AG04450 (cell line): ENCODE results near the gene ACTL6B. TPM values are rescaled to one million over a fixed set of nuclear protein-coding genes. Genes with fewer than 3 reads are reported as not detected.

Source experiments
- CTCF ChIA-PET: fragments of 300-600, 350-600 bp; formaldehyde crosslinking; extraction: SDS; loops from one replicate; lab custom pipeline; 2022; ENCODE audit warnings: antibody characterized with exemption, inconsistent platforms; lab: Charles Lee
- POLR2A ChIA-PET: fragments of 350-600 bp; formaldehyde crosslinking; extraction: SDS; loops from one replicate; lab custom pipeline; 2021; ENCODE audit warnings: antibody characterized with exemption, inconsistent platforms; lab: Yijun Ruan, JAX
- DNase-seq: peaks from one replicate; pipeline ENCODE4 v3.0.0-alpha.2; 2011; ENCODE audit warnings: low read depth, low spot score
- H3K27ac ChIP-seq: one replicate; pipeline ENCODE4 v1.5.1; 2012; ENCODE audit warnings: low read depth, low read length, control low read depth
- H3K27me3 ChIP-seq: one replicate; pipeline ENCODE4 v1.6.0; 2012; ENCODE audit warnings: low read length; ENCODE audit not compliant: control insufficient read depth, insufficient read depth
- H3K4me3 ChIP-seq: 2 replicates; pipeline ENCODE4 v1.5.1; 2011; ENCODE audit warnings: mild to moderate bottlenecking, low read depth, low read length, control low read depth
- H3K9me3 ChIP-seq: 2 replicates; pipeline ENCODE4 v1.5.1; 2012; ENCODE audit warnings: low read length; ENCODE audit not compliant: control insufficient read depth, insufficient read depth
- polyA plus RNA-seq: library from polyadenylated mRNA; depleted of rRNA; stranded (reverse); fragments of >200 nt; gene quantifications from 2 replicates; pipeline ENCODE4 v1.2.3, GENCODE V29; 2011
- TF ChIP-seq, protein P1 (sequence below): IDR thresholded peaks from 2 replicates; pipeline ENCODE4 v1.5.1; 2011; ENCODE audit warnings: low read depth, low read length, control low read depth, inconsistent platforms

The ACTL6B gene
- polyA plus RNA-seq, 1 experiment = not detected

DNA sequence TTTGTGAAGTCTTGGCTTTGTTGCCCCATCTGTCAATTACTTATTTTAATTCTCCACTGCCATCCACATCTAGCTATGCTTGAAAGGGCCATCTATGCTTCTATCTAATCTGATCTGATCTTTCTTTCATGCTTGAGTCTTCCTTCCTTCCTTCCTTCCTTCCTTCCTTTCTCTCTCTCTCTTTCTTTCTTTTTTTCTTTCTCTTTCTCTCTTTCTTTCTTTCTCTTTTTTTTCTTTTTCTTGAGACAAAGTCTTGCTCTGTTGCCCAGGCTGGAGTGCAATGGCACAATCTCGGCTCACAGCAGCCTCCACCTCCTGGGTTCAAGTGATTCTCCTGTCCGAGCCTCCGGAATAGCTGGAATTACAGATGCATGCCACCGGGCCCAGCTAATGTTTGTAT, 26.2 kb downstream of the ACTL6B start:
- ChIA-PET POLR2A (no interaction called here), CTCF (interaction anchor here (0.6 kb wide), 1 partner anchor 186 kb away, joined by 3 read pairs; no protein-coding TSS in a partner anchor)
- no peak for DNase-seq
- Histone ChIP-seq H3K9me3 (no peaks in the 10 kb centered on the region), H3K27me3 (peaks cover 16% of the 10 kb centered on the region), H3K4me3 (no peak overlapping the region), H3K27ac (no peak overlapping the region)
- TF ChIP-seq, protein P1, sequence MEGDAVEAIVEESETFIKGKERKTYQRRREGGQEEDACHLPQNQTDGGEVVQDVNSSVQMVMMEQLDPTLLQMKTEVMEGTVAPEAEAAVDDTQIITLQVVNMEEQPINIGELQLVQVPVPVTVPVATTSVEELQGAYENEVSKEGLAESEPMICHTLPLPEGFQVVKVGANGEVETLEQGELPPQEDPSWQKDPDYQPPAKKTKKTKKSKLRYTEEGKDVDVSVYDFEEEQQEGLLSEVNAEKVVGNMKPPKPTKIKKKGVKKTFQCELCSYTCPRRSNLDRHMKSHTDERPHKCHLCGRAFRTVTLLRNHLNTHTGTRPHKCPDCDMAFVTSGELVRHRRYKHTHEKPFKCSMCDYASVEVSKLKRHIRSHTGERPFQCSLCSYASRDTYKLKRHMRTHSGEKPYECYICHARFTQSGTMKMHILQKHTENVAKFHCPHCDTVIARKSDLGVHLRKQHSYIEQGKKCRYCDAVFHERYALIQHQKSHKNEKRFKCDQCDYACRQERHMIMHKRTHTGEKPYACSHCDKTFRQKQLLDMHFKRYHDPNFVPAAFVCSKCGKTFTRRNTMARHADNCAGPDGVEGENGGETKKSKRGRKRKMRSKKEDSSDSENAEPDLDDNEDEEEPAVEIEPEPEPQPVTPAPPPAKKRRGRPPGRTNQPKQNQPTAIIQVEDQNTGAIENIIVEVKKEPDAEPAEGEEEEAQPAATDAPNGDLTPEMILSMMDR = no peak

DNA sequence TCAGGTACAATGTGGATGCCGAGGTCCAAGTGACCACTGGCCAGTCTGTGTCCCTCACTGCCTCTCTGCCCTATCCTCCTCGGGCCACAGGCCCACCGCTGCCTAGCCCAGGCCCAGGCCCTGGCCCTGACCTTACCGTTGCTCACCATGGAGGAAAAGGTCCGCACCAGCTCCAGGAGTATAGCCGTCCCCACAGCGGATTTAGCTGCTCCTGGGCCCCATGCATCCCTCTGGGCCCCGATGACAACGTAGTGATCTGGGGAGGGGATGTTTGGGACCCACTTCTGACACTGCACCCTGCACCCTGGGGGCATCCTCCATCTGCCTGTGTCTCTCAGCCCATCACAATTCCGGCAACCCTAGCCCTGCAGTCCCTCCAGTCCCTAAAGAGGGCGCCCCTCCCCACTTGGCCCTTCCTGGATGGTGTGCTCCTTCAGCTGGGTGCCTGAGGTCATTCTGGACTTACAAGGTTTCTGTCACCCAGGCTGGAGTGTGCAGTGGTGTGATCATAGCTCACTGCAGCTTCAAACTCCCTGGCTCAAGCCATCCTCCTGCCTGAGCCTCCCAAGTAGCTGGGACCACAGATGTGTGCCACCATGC, 27.0 kb downstream of the ACTL6B start:
- ChIA-PET CTCF (interaction anchor here (0.6 kb wide), 1 partner anchor 187 kb away, joined by 3 read pairs; no protein-coding TSS in a partner anchor), POLR2A (no interaction called here)
- DNase-seq = no peak
- TF ChIP-seq, protein P1 = peak; percentile 30
- no peak overlapping the region for H3K4me3 ChIP-seq
- H3K27ac ChIP-seq = no peak overlapping the region
- peaks cover 9% of the 10 kb centered on the region for H3K27me3 ChIP-seq
- H3K9me3 ChIP-seq = no peaks in the 10 kb centered on the region

DNA sequence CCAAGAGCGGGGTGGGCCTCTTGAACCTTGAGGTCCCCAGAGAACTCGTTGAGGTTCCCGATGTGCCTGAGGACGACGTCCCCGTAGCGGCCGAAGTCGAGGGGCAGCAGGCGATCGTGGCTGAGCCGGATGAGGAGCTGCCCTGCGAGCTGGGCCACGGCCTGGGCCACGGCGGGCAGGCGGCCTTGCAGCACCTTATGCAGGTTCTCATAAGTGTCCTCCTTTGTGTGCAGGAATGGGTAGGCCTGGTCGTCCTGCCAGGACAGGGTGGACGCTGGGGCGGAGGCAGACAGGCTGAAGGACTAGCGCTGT, 29.1 kb downstream of the ACTL6B start:
- TF ChIP-seq, protein P1 = no peak
- ChIA-PET CTCF (interaction anchor here (1.0 to 1.3 kb wide), 2 partner anchors 17 to 99 kb away, joined by 3 read pairs; no protein-coding TSS in a partner anchor), POLR2A (interaction anchor here (1.2 to 1.5 kb wide), 2 partner anchors 15 to 41 kb away, joined by 3 to 7 read pairs; partner anchors contain the start of genes FBXO24, LRCH4 and MOSPD3)
- no peaks in the 10 kb centered on the region for H3K9me3 ChIP-seq
- no peak overlapping the region for H3K4me3 ChIP-seq
- H3K27ac ChIP-seq = no peak overlapping the region
- no peak for DNase-seq
- no peaks in the 10 kb centered on the region for H3K27me3 ChIP-seq

DNA sequence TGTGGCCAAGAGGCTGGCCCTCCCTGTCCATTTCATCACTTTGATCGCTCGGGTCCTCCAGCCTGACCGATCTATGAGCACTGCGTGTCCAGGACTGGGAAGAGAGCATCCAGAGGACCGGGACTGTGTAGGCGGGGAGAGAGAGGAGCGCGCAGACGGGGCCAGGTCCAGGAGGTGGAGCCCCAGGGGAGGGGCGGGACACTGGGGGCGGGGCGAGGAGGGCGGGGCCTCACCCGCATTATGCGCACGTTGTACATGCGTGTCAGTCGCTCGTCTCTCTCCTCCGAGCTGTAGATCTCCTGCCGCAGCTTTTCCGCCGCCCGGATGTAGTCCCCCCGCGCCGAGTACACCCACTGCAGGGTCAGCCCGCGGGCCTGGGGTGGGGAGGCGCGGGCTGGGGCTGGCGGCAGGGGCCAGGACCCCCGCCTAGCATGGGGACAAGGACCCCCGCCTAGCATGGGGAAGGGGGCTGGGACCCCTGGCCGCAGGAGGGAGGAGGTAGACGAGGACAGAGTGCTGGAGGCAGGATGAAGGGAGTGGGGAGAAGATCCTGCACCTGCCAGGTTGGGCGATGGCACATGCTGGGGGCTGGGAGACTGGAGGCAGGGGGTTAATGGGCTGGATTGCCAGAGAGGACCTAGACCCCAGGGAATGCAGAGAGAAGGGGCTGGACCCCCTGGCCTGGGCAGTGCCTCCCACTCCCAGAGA, 29.6 kb downstream of the ACTL6B start:
- TF ChIP-seq, protein P1 = no peak
- Histone ChIP-seq H3K9me3 (no peaks in the 10 kb centered on the region), H3K27me3 (no peaks in the 10 kb centered on the region), H3K27ac (no peak overlapping the region), H3K4me3 (peak overlapping the region; percentile 53)
- DNase-seq = peak; percentile 59
- POLR2A ChIA-PET = interaction anchor here (0.5 to 1.5 kb wide), 4 partner anchors 14 to 79 kb away, joined by 3 to 7 read pairs (median 6); partner anchors contain the start of genes FBXO24, LRCH4, MOSPD3 and PCOLCE
- CTCF ChIA-PET = interaction anchor here (1.0 to 1.3 kb wide), 2 partner anchors 17 to 99 kb away, joined by 3 read pairs; no protein-coding TSS in a partner anchor
